ENCODE results near the gene SRM.
A peak's percentile ranks its signal among the peaks of the same experiment; 100 is the strongest.

SRM gene

GRCh38 chr1:11012260-11013159 lies 47.3 kb downstream of the SRM start, which contains the start of gene TARDBP:
Gene TARDBP, plus strand, starts transcription at chr1:11012654. Its CDS starts 1,074 bp downstream, at chr1:11013728.
- no peak for TF ChIP-seq CEBPB (IDR thresholded peaks at IDR 0.05)
- TF ChIP-seq MAX (IDR thresholded peaks at IDR 0.05) = no peak
- TF ChIP-seq CREB1 (IDR thresholded peaks at IDR 0.05; ENCODE audit: low read depth) = no peak; the same call in 1 of the 2 replicates
- TF ChIP-seq REST (IDR thresholded peaks at IDR 0.05; ENCODE audit: low read depth) = 0 out of 2 replicates have a peak, but pooled peaks have one; percentile 3
- TF ChIP-seq EGR1 (IDR thresholded peaks at IDR 0.05) = peak; percentile 35; the same call in 1 of the 2 replicates
- peak; percentile 98 for TF ChIP-seq TAF1 (IDR thresholded peaks at IDR 0.05; ENCODE audit: low read depth)
- TF ChIP-seq USF1 (IDR thresholded peaks at IDR 0.05) = 0 out of 2 replicates have a peak, but pooled peaks have one; percentile 1
- peak; percentile 83 for TF ChIP-seq EP300 (IDR thresholded peaks at IDR 0.05; ENCODE audit: borderline replicate concordance)
- peak; percentile 47 for TF ChIP-seq NFIC (IDR thresholded peaks at IDR 0.05)
- TF ChIP-seq FOXM1 (IDR thresholded peaks at IDR 0.05; ENCODE audit: borderline replicate concordance, low read depth) = no peak; the same call in 1 of the 2 replicates
- peak; percentile 93 for TF ChIP-seq YY1 (IDR thresholded peaks at IDR 0.05; ENCODE audit: low read depth)
- TF ChIP-seq RAD21 (IDR thresholded peaks at IDR 0.05; ENCODE audit: low read depth) = no peak
- TF ChIP-seq TEAD4 (IDR thresholded peaks at IDR 0.05) = no peak
- TF ChIP-seq TCF12 (IDR thresholded peaks at IDR 0.05; ENCODE audit: low read depth) = 0 out of 2 replicates have a peak, but pooled peaks have one; percentile 29
- no peak for TF ChIP-seq ZBTB7A (IDR thresholded peaks at IDR 0.05; ENCODE audit: low read depth)

All from Ishikawa (cell line).